GM12865 (cell line): ENCODE data around the gene PRSS50.

Source experiments
- DNase-seq: peaks from one replicate; pipeline ENCODE4 v3.0.0; 2010; ENCODE audit warnings: low read depth
- H3K4me3 ChIP-seq: 2 replicates; pipeline ENCODE4 v1.5.1; 2011; ENCODE audit warnings: mild to moderate bottlenecking, low read depth, low read length, control low read depth
- CTCF ChIP-seq: IDR thresholded peaks from 2 replicates; pipeline ENCODE4 v1.5.1; 2011; ENCODE audit warnings: low read length, control low read depth, low read depth, inconsistent platforms; ENCODE audit not compliant: insufficient read depth; ENCODE audit errors: missing control alignments

PRSS50 gene

GRCh38 chr3:46695962-46696894 lies 21.4 kb downstream of the PRSS50 start:
- DNase-seq = peak; percentile 5
- no peak overlapping the region for H3K4me3 ChIP-seq
- TF ChIP-seq CTCF = no peak

- peak; percentile 35 for TF ChIP-seq CTCF
- DNase-seq = peak; percentile 38
- H3K4me3 ChIP-seq = no peak overlapping the region
These were observed 22.3 kb downstream of the PRSS50 start for GRCh38 chr3:46695177-46695961.

DNA sequence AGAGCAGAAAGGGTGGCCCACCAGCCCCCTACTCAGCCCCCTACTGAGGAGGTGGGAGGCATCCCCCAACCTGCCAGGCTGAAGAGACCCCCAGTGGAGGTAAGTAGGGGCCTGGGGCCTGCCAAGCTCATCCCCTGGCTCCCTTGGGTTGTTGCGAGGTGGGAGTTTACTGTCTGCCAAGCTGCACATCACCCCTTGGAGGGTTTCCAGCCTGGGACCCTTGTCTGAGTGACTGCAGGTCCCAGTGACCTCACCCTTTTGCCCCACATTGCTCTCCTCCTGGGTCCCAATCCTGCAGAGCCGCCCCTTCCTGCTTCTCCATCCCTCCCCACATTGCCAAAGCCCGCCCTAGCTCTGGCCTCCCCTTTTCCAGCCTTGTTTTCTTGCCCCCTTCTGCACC lies 23.1 kb downstream of the PRSS50 start:
- no peak overlapping the region for H3K4me3 ChIP-seq
- TF ChIP-seq CTCF = no peak
- DNase-seq = no peak

- H3K4me3 ChIP-seq = no peak overlapping the region
- no peak for DNase-seq
- TF ChIP-seq CTCF = no peak
These were observed 23.8 kb downstream of the PRSS50 start for GRCh38 chr3:46693892-46694226.

DNA sequence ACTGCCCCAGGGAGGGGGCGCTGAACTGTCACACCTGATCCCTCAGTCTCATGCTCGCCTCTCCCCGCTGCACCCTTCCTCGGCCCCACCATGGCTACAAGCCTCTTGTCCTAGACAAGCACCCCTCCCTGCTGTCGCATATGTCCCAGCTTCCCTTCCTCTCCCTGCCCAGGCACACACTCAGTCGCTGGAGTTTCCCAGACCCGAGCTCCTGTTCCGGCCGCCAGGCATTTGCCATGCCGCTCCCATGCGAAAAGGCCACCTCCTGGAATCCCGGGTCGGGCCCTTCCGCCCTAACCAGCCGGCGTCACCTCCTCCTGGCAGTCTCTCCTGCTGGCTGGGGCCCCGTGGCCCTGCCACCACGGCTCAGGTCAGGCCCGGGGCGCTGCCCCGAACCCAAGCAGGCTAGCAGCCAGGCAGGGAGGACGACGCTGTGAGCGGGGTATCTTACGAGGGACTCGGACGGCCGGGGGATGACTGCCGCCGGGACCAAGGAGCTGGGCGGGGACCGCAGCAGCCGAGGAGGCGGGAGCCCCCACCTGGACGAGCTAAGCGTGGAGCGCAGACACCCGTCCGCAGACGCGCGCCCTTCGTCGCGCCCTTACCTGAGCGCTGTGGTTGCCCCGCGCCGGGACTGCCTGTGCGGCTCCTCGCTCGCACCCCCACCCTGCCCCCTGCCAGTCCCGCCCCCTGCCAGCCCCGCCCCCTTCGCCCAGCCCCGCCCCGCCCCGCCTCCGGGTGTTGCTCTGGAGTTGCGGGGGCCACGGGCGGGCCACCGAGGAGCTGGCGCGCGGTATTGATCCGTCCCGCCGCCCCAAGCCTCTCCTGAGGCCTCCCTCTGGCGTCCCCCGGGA lies 24.4 kb downstream of the PRSS50 start, which contains the start of gene ALS2CL:
TSS of gene ALS2CL (minus strand) at position 642 of the 854 bp plus-strand sequence. CDS start 4,239 bp downstream, outside the sequence.
- DNase-seq = peak; percentile 30
- H3K4me3 ChIP-seq = peak within 1 kb of the TSS; percentile 37
- no peak for TF ChIP-seq CTCF

GRCh38 chr3:46692566-46692990 lies 25.1 kb downstream of the PRSS50 start:
- no peak for DNase-seq
- no peak for TF ChIP-seq CTCF
- no peak overlapping the region for H3K4me3 ChIP-seq
